Panc1 (cell line): ENCODE measurements around the gene MBD3L3. TPM values are rescaled to one million over a fixed set of nuclear protein-coding genes. Genes with fewer than 3 reads are reported as not detected.

Source experiments
- ATAC-seq: fragments of 200-7000 bp; cut with Tn5 transposase; 2 replicates; pipeline ENCODE4 v1.9.1; 2020; ENCODE audit warnings: mild to moderate bottlenecking, moderate library complexity
- BruUV-seq: library from RNA; stranded (reverse); fragments of 400-500 nt; replicated peaks from 2 replicates; lab custom pipeline; 2021; lab: Mats Ljungman, UMichigan
- CTCF ChIA-PET: fragments of 300-600 bp; sonication (Branson Sonifier 250); formaldehyde crosslinking; loops from one replicate; lab custom pipeline; 2022; ENCODE audit warnings: antibody characterized with exemption; lab: Charles Lee
- POLR2A ChIA-PET: fragments of 300-600 bp; sonication (Branson Sonifier 250); formaldehyde crosslinking; loops from one replicate; lab custom pipeline; 2022; ENCODE audit warnings: antibody characterized with exemption; lab: Charles Lee
- DNase-seq: peaks from one replicate; pipeline ENCODE4 v3.0.0-alpha.2; 2010; ENCODE audit warnings: low read depth, low spot score
- H3K27ac ChIP-seq: 2 replicates; pipeline ENCODE4 v1.5.1; 2011; ENCODE audit warnings: mild to moderate bottlenecking, low read length, inconsistent platforms
- H3K27me3 ChIP-seq: fragments of 200-500 bp; sonication (Bioruptor generic); 2 replicates; pipeline ENCODE4 v1.6.0; 2014; ENCODE audit warnings: low read length, inconsistent platforms; ENCODE audit not compliant: control insufficient read depth, insufficient read depth
- H3K36me3 ChIP-seq: fragments of 200-500 bp; sonication (Bioruptor generic); 2 replicates; pipeline ENCODE4 v1.5.1; 2014; ENCODE audit warnings: inconsistent platforms, mild to moderate bottlenecking, low read length, moderate library complexity; ENCODE audit not compliant: control insufficient read depth, insufficient read depth
- H3K4me1 ChIP-seq: 2 replicates; pipeline ENCODE4 v1.5.1; 2011; ENCODE audit warnings: inconsistent platforms, mild to moderate bottlenecking, low read length, moderate library complexity; ENCODE audit not compliant: control insufficient read depth, insufficient read depth
- H3K4me3 ChIP-seq, 2 experiments: 2 replicates each; pipeline ENCODE4 v1.5.1; 2011 to 2012; ENCODE audit warnings: low read depth in 2 of 2, low read length in 2 of 2, mild to moderate bottlenecking in 2 of 2, inconsistent platforms in 1 of 2, moderate library complexity in 1 of 2
- H3K9me3 ChIP-seq: fragments of 200-500 bp; sonication (Bioruptor generic); 2 replicates; pipeline ENCODE4 v1.5.1; 2014; ENCODE audit warnings: low read depth, mild to moderate bottlenecking, inconsistent platforms, low read length, moderate library complexity; ENCODE audit not compliant: control insufficient read depth, insufficient read depth
- CTCF ChIP-seq: fragments of 450-650 bp; IDR thresholded peaks from 2 replicates; pipeline ENCODE4 v1.5.1; 2017; ENCODE audit warnings: mild to moderate bottlenecking
- POLR2AphosphoS5 ChIP-seq: IDR thresholded peaks from 2 replicates; pipeline ENCODE4 v1.6.1; 2012; ENCODE audit warnings: mild to moderate bottlenecking, low read depth, low read length, moderate library complexity
- REST ChIP-seq, 2 experiments: IDR thresholded peaks; 2 replicates each; pipeline ENCODE4 v1.6.1; 2011 to 2012; ENCODE audit warnings: low read depth in 2 of 2, control low read depth in 1 of 2, low read length in 1 of 2, mild to moderate bottlenecking in 1 of 2, moderate library complexity in 1 of 2; ENCODE audit not compliant: insufficient read depth in 1 of 2
- SIN3A ChIP-seq: IDR thresholded peaks from 2 replicates; pipeline ENCODE4 v1.6.1; 2012; ENCODE audit warnings: low read depth, mild to moderate bottlenecking, low read length, moderate library complexity, borderline replicate concordance; ENCODE audit not compliant: insufficient read depth
- TCF7L2 ChIP-seq: IDR thresholded peaks from 2 replicates; pipeline ENCODE4 v1.6.1; 2011; ENCODE audit warnings: mild to moderate bottlenecking, low read depth, low read length, inconsistent platforms
- in situ Hi-C: cut with HindIII; loops from 2 replicates; pipeline ENCODE4 v1.10.0; 2016; ENCODE audit warnings: low sequenced_read_pairs, low pct_unique_long_range_greater_than_20kb
- intact Hi-C: fragments of 100-400 bp; cut with micrococcal nuclease; formaldehyde crosslinking; loops from one replicate; pipeline ENCODE4 v1.10.0; 2022; ENCODE audit not compliant: unreplicated experiment
- total RNA-seq: library from RNA; stranded (reverse); gene quantifications from one replicate; pipeline ENCODE4 v1.2.1, GENCODE V29; 2021; ENCODE audit not compliant: unreplicated experiment

Gene MBD3L3
- total RNA-seq, 1 experiment from 2014 or later, result not detected

- H3K9me3 ChIP-seq, result no peaks in the 10 kb centered on the region
- no peak for TF ChIP-seq TCF7L2
- no peak for TF ChIP-seq POLR2AphosphoS5
- TF ChIP-seq REST (IDR thresholded peaks at IDR 0.05; ENCODE audit: insufficient read depth in 1 of 2, low read depth in 2 of 2, low read length in 1 of 2), result no peak
- no peak for TF ChIP-seq CTCF
- TF ChIP-seq SIN3A, result no peak
- H3K27ac ChIP-seq, result no peak overlapping the region
- intact Hi-C loops, result no loop called here
- no peaks in the 10 kb centered on the region for H3K4me1 ChIP-seq
- no peak for ATAC-seq
- no TSS peak for BruUV-seq
- DNase-seq, result no peak
- ChIA-PET POLR2A (no interaction called here), CTCF (no interaction called here)
- in situ Hi-C loops, result no loop called here
- H3K4me3 ChIP-seq, result no peak overlapping the region
- H3K27me3 ChIP-seq, result no peaks in the 10 kb centered on the region
- no peaks in the 10 kb centered on the region for H3K36me3 ChIP-seq
Measured at GRCh38 chr19:7007859-7008258, 50.6 kb downstream of the MBD3L3 start.

Other genes with a start within 250 kb of the MBD3L3 start
- gene ADGRE1, start 171.1 kb downstream of the MBD3L3 start, total RNA-seq, result 0.08 TPM
- not detected for gene MBD3L2B, start 37.2 kb downstream of the MBD3L3 start, total RNA-seq
- not detected for gene MBD3L5, start 28.1 kb downstream of the MBD3L3 start, total RNA-seq
- gene MBD3L4, start 18.5 kb downstream of the MBD3L3 start, total RNA-seq, result not detected
- not detected for gene MBD3L2, start 9.4 kb downstream of the MBD3L3 start, total RNA-seq
- gene ZNF557, start 11.0 kb upstream of the MBD3L3 start, total RNA-seq, result 7.6 TPM
- 2.5 TPM for gene INSR, start 235.7 kb upstream of the MBD3L3 start, total RNA-seq